MCF 10A (cell line): ENCODE measurements around the gene TSPAN3. TPM values are rescaled to one million over a fixed set of nuclear protein-coding genes. Genes with fewer than 3 reads are reported as not detected.

Experiments
- BruUV-seq: library from RNA; stranded (reverse); fragments of 400-500 nt; replicated peaks from 2 replicates; lab custom pipeline; 2021; lab: Mats Ljungman, UMichigan
- CTCF ChIA-PET: fragments of 300-600 bp; sonication (Branson Sonifier 250); formaldehyde crosslinking; extraction: SDS; loops from one replicate; lab custom pipeline; 2021; ENCODE audit warnings: antibody characterized with exemption, inconsistent platforms; lab: Yijun Ruan, JAX
- POLR2A ChIA-PET: fragments of 300-600, 350-650 bp; sonication (Branson Sonifier 250); formaldehyde crosslinking; extraction: SDS; loops from one replicate; lab custom pipeline; 2020; ENCODE audit warnings: antibody characterized with exemption, inconsistent platforms; lab: Yijun Ruan, JAX
- DNase-seq: peaks from one replicate; pipeline ENCODE4 v3.0.0-alpha.2; 2018; ENCODE audit not compliant: unreplicated experiment
- H3K27ac Mint-ChIP-seq: one replicate; pipeline ENCODE4 v1.8.0; 2022; ENCODE audit warnings: mild to moderate bottlenecking, low read depth, mixed read lengths; ENCODE audit not compliant: unreplicated experiment
- H3K27me3 Mint-ChIP-seq: one replicate; pipeline ENCODE4 v1.8.0; 2022; ENCODE audit warnings: mixed read lengths; ENCODE audit not compliant: insufficient read depth, unreplicated experiment
- H3K36me3 Mint-ChIP-seq: one replicate; pipeline ENCODE4 v1.8.0; 2022; ENCODE audit warnings: mild to moderate bottlenecking, moderate library complexity, mixed read lengths; ENCODE audit not compliant: insufficient read depth, unreplicated experiment
- H3K4me1 Mint-ChIP-seq: one replicate; pipeline ENCODE4 v1.8.0; 2022; ENCODE audit warnings: mixed read lengths; ENCODE audit not compliant: insufficient read depth, unreplicated experiment
- H3K4me3 Mint-ChIP-seq: one replicate; pipeline ENCODE4 v1.8.0; 2022; ENCODE audit warnings: mild to moderate bottlenecking, moderate library complexity, mixed read lengths; ENCODE audit not compliant: unreplicated experiment
- H3K9me3 Mint-ChIP-seq: one replicate; pipeline ENCODE4 v1.8.0; 2022; ENCODE audit warnings: mixed read lengths; ENCODE audit not compliant: unreplicated experiment
- CTCF ChIP-seq: fragments of 200-600 bp; IDR thresholded peaks from one replicate; pipeline ENCODE4 v1.8.0; 2022; ENCODE audit warnings: antibody characterized with exemption, mild to moderate bottlenecking; ENCODE audit not compliant: unreplicated experiment
- intact Hi-C: fragments of 100-400 bp; cut with micrococcal nuclease; formaldehyde crosslinking; loops from 2 replicates; pipeline ENCODE4 v1.14.1; 2022
- total RNA-seq: library from RNA; stranded (reverse); gene quantifications from 2 replicates; pipeline ENCODE4 v1.2.3, GENCODE V29; 2022

TSPAN3 gene
- total RNA-seq, 1 experiment from 2014 or later = 96.6 TPM

- Mint-ChIP-seq H3K9me3 (no peaks in the 10 kb centered on the region), H3K27ac (no peak overlapping the region), H3K27me3 (no peaks in the 10 kb centered on the region), H3K36me3 (no peaks in the 10 kb centered on the region), H3K4me1 (peaks cover 9% of the 10 kb centered on the region), H3K4me3 (no peak overlapping the region)
- CTCF ChIA-PET = interaction anchor here (1.1 kb wide), 1 partner anchor 15 kb away, joined by 4 read pairs; no protein-coding TSS in a partner anchor
- intact Hi-C loops = loop anchor here (5.0 to 10.0 kb wide), 2 partner anchors 96 to 116 kb away; partner anchors contain the start of gene SCAPER
- no peak for DNase-seq
- BruUV-seq = no TSS peak
- POLR2A ChIA-PET = no interaction called here
- no peak for TF ChIP-seq CTCF
Measured at GRCh38 chr15:77021088-77021481, 49.8 kb downstream of the TSPAN3 start.

GRCh38 chr15:77020348-77021087, 50.4 kb downstream of the TSPAN3 start:
- no TSS peak for BruUV-seq
- no peak for TF ChIP-seq CTCF
- Mint-ChIP-seq H3K36me3 (no peaks in the 10 kb centered on the region), H3K4me3 (no peak overlapping the region), H3K27me3 (no peaks in the 10 kb centered on the region), H3K27ac (no peak overlapping the region), H3K9me3 (no peaks in the 10 kb centered on the region), H3K4me1 (peaks cover 9% of the 10 kb centered on the region)
- no peak for DNase-seq
- POLR2A ChIA-PET = no interaction called here
- CTCF ChIA-PET = no interaction called here
- intact Hi-C loops = loop anchor here (5.0 to 10.0 kb wide), 2 partner anchors 97 to 116 kb away; partner anchors contain the start of gene SCAPER

GRCh38 chr15:77019521-77020331, 51.2 kb downstream of the TSPAN3 start:
- POLR2A ChIA-PET = no interaction called here
- no peak for TF ChIP-seq CTCF
- H3K4me1 Mint-ChIP-seq = peaks cover 9% of the 10 kb centered on the region
- DNase-seq = no peak
- H3K27ac Mint-ChIP-seq = no peak overlapping the region
- no peaks in the 10 kb centered on the region for H3K36me3 Mint-ChIP-seq
- H3K27me3 Mint-ChIP-seq = no peaks in the 10 kb centered on the region
- H3K4me3 Mint-ChIP-seq = no peak overlapping the region
- no peaks in the 10 kb centered on the region for H3K9me3 Mint-ChIP-seq
- BruUV-seq = no TSS peak
- CTCF ChIA-PET = interaction anchor here (0.7 kb wide), 1 partner anchor 117 kb away, joined by 3 read pairs; no protein-coding TSS in a partner anchor
- intact Hi-C loops = loop anchor here (5.0 to 10.0 kb wide), 2 partner anchors 98 to 115 kb away; partner anchors contain the start of gene SCAPER
